ENCODE data around the gene CAPZA2.

DNA sequence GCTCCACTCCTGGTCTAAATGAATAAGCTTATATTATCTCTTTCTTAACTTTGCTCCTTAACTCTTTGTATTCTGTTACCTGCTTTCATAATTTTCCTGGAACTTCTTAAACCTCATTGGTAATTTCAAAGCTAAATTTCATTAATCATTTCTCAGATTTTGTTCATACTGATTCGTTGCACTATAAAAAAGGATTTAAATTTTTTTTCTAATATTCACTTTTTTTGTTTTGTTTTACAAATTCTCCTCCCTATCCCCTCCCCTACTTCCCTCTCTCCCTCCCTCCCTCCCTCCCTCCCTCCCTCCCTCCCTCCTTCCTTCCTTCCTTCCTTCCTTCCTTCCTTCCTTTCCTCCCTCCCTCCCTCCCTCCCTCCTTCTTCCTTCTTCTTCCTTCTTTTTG, 105.6 kb downstream of the CAPZA2 start:
- TF ChIP-seq, protein P1, sequence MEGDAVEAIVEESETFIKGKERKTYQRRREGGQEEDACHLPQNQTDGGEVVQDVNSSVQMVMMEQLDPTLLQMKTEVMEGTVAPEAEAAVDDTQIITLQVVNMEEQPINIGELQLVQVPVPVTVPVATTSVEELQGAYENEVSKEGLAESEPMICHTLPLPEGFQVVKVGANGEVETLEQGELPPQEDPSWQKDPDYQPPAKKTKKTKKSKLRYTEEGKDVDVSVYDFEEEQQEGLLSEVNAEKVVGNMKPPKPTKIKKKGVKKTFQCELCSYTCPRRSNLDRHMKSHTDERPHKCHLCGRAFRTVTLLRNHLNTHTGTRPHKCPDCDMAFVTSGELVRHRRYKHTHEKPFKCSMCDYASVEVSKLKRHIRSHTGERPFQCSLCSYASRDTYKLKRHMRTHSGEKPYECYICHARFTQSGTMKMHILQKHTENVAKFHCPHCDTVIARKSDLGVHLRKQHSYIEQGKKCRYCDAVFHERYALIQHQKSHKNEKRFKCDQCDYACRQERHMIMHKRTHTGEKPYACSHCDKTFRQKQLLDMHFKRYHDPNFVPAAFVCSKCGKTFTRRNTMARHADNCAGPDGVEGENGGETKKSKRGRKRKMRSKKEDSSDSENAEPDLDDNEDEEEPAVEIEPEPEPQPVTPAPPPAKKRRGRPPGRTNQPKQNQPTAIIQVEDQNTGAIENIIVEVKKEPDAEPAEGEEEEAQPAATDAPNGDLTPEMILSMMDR (IDR thresholded peaks at IDR 0.05), result no peak
- no peak for TF ChIP-seq POLR2A (IDR thresholded peaks at IDR 0.05)

All from upper lobe of left lung (tissue), 4 donors.